ENCODE results near the gene TNFRSF9.
"Not testable (repeated sequence)": the region's sequence is repeated elsewhere in the genome, so short reads cannot be mapped to it uniquely, and the experiment has no call there.

TNFRSF9 gene

DNA sequence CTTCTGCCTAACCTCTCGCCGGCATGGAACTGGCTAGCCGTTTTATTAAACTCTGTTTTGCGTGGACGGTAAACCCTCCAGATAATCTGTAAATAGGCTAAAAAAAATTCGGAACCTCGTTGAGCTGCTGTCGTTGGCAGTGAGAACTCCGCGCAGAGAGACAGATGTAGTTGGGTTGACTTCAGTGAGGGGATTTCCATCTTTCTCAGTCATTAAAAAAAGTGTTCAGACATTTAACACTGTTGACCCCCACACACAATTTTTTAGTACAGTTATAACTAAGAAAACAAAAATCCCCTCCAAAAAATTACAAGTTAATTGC, 21.3 kb upstream of the TNFRSF9 start:
- no peak for TF ChIP-seq PAX5 (IDR thresholded peaks at IDR 0.05; ENCODE audit: insufficient read depth, low read length, severe bottlenecking)
- no peak for TF ChIP-seq SPI1 (IDR thresholded peaks at IDR 0.05; ENCODE audit: low read depth, low read length)
- peak; percentile 55; the same call in 1 of the 2 replicates for TF ChIP-seq POLR2A (IDR thresholded peaks at IDR 0.05; ENCODE audit: low read depth, low read length)
- TF ChIP-seq POLR2AphosphoS5 (IDR thresholded peaks at IDR 0.05; ENCODE audit: low read depth, low read length), result peak; percentile 42; the same call in 1 of the 2 replicates
- TF ChIP-seq POU2F2 (IDR thresholded peaks at IDR 0.05; ENCODE audit: low read depth, low read length), result no peak
- TF ChIP-seq TAF1 (IDR thresholded peaks at IDR 0.05; ENCODE audit: low read depth, low read length), result no peak
- FAIRE-seq (no peak), DNase-seq (ENCODE audit: insufficient read length, low spot score) (no peak)

- peak; percentile 99 for FAIRE-seq
- peak; percentile 94 for DNase-seq (ENCODE audit: insufficient read length, low spot score)
- TF ChIP-seq POLR2A (IDR thresholded peaks at IDR 0.05; ENCODE audit: low read depth, low read length) (peak; percentile 99), PAX5 (IDR thresholded peaks at IDR 0.05; ENCODE audit: insufficient read depth, low read length, severe bottlenecking) (peak; percentile 63), POLR2AphosphoS5 (IDR thresholded peaks at IDR 0.05; ENCODE audit: low read depth, low read length) (peak; percentile 99), TAF1 (IDR thresholded peaks at IDR 0.05; ENCODE audit: low read depth, low read length) (peak; percentile 94; the same call in 1 of the 2 replicates), POU2F2 (IDR thresholded peaks at IDR 0.05; ENCODE audit: low read depth, low read length) (peak; percentile 96), SPI1 (IDR thresholded peaks at IDR 0.05; ENCODE audit: low read depth, low read length) (0 out of 2 replicates have a peak, but pooled peaks have one; percentile 7)
Measured at GRCh38 chr1:7961216-7962013, 20.8 kb upstream of the TNFRSF9 start, which contains the start of gene PARK7. PARK7 (plus strand) TSS chr1:7961711; CDS start chr1:7962786, 1,075 bp downstream.

DNA sequence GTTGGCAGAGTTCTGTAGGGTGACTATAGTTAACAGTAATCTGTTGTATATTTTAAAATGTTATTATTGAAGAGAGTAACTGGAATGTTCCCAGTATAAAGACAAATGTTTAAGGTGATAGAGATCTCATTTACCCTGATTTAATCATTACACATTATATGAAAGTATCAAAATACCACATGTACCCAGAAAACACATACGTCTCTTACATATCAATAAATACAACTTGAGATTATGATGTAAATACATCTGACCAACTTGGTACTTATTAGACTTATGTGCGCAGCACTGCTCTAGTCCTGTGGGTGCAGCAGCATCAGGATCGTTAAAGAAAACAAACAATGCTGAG, 20.2 kb upstream of the TNFRSF9 start:
- FAIRE-seq (no peak), DNase-seq (ENCODE audit: insufficient read length, low spot score) (no peak)
- TF ChIP-seq SPI1 (IDR thresholded peaks at IDR 0.05; ENCODE audit: low read depth, low read length), result no peak
- no peak for TF ChIP-seq TAF1 (IDR thresholded peaks at IDR 0.05; ENCODE audit: low read depth, low read length)
- TF ChIP-seq PAX5 (IDR thresholded peaks at IDR 0.05; ENCODE audit: insufficient read depth, low read length, severe bottlenecking), result no peak
- no peak for TF ChIP-seq POU2F2 (IDR thresholded peaks at IDR 0.05; ENCODE audit: low read depth, low read length)
- TF ChIP-seq POLR2AphosphoS5 (IDR thresholded peaks at IDR 0.05; ENCODE audit: low read depth, low read length), result no peak
- no peak for TF ChIP-seq POLR2A (IDR thresholded peaks at IDR 0.05; ENCODE audit: low read depth, low read length)

- no peak for TF ChIP-seq POLR2A (IDR thresholded peaks at IDR 0.05; ENCODE audit: low read depth, low read length)
- no peak for TF ChIP-seq POU2F2 (IDR thresholded peaks at IDR 0.05; ENCODE audit: low read depth, low read length)
- no peak for TF ChIP-seq PAX5 (IDR thresholded peaks at IDR 0.05; ENCODE audit: insufficient read depth, low read length, severe bottlenecking)
- TF ChIP-seq TAF1 (IDR thresholded peaks at IDR 0.05; ENCODE audit: low read depth, low read length), result no peak
- TF ChIP-seq SPI1 (IDR thresholded peaks at IDR 0.05; ENCODE audit: low read depth, low read length), result no peak
- TF ChIP-seq POLR2AphosphoS5 (IDR thresholded peaks at IDR 0.05; ENCODE audit: low read depth, low read length), result no peak
- FAIRE-seq, result no peak
Measured at GRCh38 chr1:7960165-7960564, 19.5 kb upstream of the TNFRSF9 start.

DNA sequence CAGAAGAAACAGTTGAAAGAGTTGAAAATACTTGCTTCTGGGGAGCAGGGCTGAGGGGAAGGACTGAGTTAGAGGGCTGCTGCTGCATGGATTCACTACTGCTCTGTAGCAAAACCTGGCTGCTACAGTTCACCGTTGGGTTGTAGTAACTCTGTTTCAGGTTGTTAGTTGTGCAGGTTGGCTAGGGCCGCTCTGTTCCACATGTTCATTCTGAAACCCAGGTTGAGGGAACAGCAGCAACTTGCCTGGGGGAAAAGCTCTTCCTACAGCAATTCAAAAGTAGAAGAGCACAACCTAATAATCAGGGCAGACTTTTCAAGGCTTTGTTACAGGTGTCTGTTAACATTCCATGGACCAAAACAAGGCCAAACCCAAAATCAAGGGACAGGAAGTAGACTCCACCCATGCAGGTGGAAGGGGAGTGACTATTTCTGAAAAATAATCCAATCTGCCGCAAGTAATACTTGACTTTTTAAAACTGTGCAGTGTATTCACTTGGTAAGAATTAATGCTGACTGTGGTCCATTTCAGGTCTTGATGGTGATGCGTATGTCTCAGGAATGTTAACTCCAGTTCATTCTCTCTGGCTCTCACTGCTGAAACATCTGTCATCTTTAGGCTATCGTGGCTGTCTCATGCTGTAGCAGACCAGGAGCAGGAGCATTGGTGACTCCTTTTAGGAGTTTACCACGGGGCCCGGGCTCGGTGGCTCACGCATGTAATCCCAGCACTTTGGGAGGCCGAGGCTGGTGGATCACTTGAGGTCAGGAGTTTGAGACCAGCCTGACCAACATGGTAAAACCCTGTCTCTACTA, 15.8 kb upstream of the TNFRSF9 start:
- TF ChIP-seq POU2F2 (IDR thresholded peaks at IDR 0.05; ENCODE audit: low read depth, low read length) (no peak), TAF1 (IDR thresholded peaks at IDR 0.05; ENCODE audit: low read depth, low read length) (no peak)
- DNase-seq (ENCODE audit: insufficient read length, low spot score) (no peak), FAIRE-seq (no peak)

More at GRCh38 chr1:7960165-7960564, 19.5 kb upstream of the TNFRSF9 start:
- no peak for DNase-seq (ENCODE audit: insufficient read length, low spot score)

- no peak for DNase-seq (ENCODE audit: insufficient read length, low spot score)
- no peak for TF ChIP-seq POLR2AphosphoS5 (IDR thresholded peaks at IDR 0.05; ENCODE audit: low read depth, low read length)
- TF ChIP-seq PAX5 (IDR thresholded peaks at IDR 0.05; ENCODE audit: insufficient read depth, low read length, severe bottlenecking), result no peak
- FAIRE-seq, result no peak
Measured at GRCh38 chr1:7954683-7955082, 14.0 kb upstream of the TNFRSF9 start.

DNA sequence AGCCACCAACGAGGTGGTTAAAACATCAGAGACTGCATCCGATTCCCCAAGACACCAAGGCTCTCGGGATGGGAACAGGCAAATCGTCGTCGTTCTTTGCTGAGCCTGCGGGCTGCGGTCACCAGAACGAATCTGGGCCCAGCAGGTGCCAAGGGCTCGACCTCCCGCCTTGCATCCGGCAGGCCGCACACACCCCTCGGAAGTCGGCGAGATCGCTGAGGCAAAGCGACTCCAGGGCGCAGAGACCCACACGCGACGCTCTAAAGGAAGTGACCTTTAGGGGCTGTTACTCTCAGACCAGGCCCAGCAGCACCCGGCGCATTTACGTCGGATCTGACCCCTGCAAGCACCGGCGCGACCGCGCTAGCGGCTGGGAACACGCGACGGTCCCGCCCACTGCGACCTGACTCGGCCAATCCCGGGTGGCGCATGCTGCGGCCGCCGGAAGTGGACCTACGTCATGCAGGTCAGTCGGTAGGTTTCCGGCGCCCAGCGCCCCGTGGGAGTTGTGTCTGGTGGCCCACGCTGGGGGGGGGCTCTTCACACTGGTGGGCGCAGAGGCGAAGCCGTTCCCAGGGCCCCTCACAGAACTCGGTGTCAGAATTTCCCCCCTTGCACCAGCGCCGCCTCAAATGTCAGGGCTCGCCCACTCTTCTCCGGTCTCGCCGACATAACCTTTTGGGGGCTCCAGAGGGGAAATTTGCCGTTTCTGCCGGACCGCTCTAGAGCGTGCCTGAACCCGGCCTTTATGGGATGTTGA, 13.4 kb upstream of the TNFRSF9 start:
- TF ChIP-seq POU2F2 (IDR thresholded peaks at IDR 0.05; ENCODE audit: low read depth, low read length), result no peak
- peak; percentile 53 for TF ChIP-seq TAF1 (IDR thresholded peaks at IDR 0.05; ENCODE audit: low read depth, low read length)
- TF ChIP-seq POLR2AphosphoS5 (IDR thresholded peaks at IDR 0.05; ENCODE audit: low read depth, low read length), result peak; percentile 86
- peak; percentile 90 for TF ChIP-seq POLR2A (IDR thresholded peaks at IDR 0.05; ENCODE audit: low read depth, low read length)
- no peak for TF ChIP-seq PAX5 (IDR thresholded peaks at IDR 0.05; ENCODE audit: insufficient read depth, low read length, severe bottlenecking)
- TF ChIP-seq SPI1 (IDR thresholded peaks at IDR 0.05; ENCODE audit: low read depth, low read length), result no peak
- peak; percentile 100 for FAIRE-seq
- DNase-seq (ENCODE audit: insufficient read length, low spot score), result peak; percentile 80

DNA sequence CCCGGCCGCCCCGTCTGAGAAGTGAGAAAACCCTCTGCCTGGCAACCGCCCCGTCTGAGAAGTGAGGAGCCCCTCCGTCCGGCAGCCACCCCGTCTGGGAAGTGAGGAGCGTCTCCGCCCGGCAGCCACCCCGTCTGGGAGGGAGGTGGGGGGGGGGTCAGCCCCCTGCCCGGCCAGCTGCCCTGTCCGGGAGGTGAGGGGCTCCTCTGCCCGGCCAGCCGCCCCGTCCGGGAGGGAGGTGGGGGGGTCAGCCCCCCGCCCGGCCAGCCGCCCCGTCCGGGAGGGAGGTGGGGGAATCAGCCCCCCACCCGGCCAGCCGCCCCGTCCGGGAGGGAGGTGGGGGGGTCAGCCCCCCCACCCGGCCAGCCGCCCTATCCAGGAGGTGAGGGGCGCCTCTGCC, 12.2 kb upstream of the TNFRSF9 start:
- not testable (repeated sequence) for FAIRE-seq; DNase-seq (ENCODE audit: insufficient read length, low spot score)

GRCh38 chr1:7948960-7949359, 8.3 kb upstream of the TNFRSF9 start:
- DNase-seq (ENCODE audit: insufficient read length, low spot score) (no peak), FAIRE-seq (no peak)
- TF ChIP-seq POLR2A (IDR thresholded peaks at IDR 0.05; ENCODE audit: low read depth, low read length), result no peak
- TF ChIP-seq POLR2AphosphoS5 (IDR thresholded peaks at IDR 0.05; ENCODE audit: low read depth, low read length), result no peak
- TF ChIP-seq POU2F2 (IDR thresholded peaks at IDR 0.05; ENCODE audit: low read depth, low read length), result no peak
- no peak for TF ChIP-seq SPI1 (IDR thresholded peaks at IDR 0.05; ENCODE audit: low read depth, low read length)
- TF ChIP-seq PAX5 (IDR thresholded peaks at IDR 0.05; ENCODE audit: insufficient read depth, low read length, severe bottlenecking), result no peak
- TF ChIP-seq TAF1 (IDR thresholded peaks at IDR 0.05; ENCODE audit: low read depth, low read length), result no peak
